ENCODE measurements around the gene TGM4. TPM values are rescaled to one million over a fixed set of nuclear protein-coding genes. Genes with fewer than 3 reads are reported as not detected.

TGM4 gene
- total RNA-seq, 1 donor from 2014 or later, result not detected

DNA sequence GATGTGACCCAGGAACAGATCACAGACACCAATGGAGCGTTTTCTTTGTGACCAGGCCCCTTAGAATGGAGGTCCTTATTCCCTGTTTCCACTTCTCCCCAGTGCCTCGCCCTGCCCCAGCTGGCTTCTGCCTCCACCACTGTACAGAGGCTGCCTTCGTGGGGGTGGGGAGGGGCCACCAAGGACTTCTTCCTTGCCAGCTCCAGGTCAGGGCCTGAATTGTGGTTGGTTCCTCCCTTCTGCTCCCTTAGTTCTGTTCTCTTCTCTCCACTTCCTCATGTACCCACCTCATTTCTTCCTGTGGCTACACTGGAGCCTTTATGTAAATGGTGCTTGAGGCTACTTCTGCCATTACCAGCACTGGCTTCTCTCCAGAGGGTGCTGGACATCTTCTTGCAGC lies 16.4 kb downstream of the TGM4 start:
- no peak overlapping the region for H3K4me3 ChIP-seq (ENCODE audit: low read depth, low read length)
- no peak for TF ChIP-seq CTCF (conservative IDR thresholded peaks at IDR 0.05; ENCODE audit: low read depth, low read length)
- DNase-seq (ENCODE audit: low read depth), result no peak

DNA sequence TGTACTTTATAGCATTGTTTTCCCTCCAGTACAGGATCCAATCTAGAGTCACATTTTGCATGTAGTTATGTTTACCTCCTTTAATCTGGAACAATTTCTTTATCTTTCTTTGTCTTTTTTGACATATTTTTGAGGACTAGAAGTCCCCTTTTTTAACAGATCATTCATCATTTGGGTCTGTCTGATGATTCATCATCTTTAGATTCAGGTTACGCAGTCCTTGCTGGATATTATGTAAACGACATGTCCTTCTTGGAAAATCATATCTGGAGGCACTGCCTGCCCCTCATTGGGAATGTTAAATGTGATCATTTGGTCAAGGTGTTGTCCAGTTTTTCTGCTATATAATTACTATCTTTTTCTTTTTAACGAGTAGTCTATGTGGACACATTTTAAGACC lies 18.3 kb downstream of the TGM4 start:
- H3K4me3 ChIP-seq (ENCODE audit: low read depth, low read length), result no peak overlapping the region
- DNase-seq (ENCODE audit: low read depth), result no peak
- TF ChIP-seq CTCF (conservative IDR thresholded peaks at IDR 0.05; ENCODE audit: low read depth, low read length), result no peak

- TF ChIP-seq CTCF (conservative IDR thresholded peaks at IDR 0.05; ENCODE audit: low read depth, low read length), result no peak
- DNase-seq (ENCODE audit: low read depth), result peak; percentile 56
- H3K4me3 ChIP-seq (ENCODE audit: low read depth, low read length), result no peak overlapping the region
Observed at GRCh38 chr3:44893097-44893496, 18.7 kb downstream of the TGM4 start.

DNA sequence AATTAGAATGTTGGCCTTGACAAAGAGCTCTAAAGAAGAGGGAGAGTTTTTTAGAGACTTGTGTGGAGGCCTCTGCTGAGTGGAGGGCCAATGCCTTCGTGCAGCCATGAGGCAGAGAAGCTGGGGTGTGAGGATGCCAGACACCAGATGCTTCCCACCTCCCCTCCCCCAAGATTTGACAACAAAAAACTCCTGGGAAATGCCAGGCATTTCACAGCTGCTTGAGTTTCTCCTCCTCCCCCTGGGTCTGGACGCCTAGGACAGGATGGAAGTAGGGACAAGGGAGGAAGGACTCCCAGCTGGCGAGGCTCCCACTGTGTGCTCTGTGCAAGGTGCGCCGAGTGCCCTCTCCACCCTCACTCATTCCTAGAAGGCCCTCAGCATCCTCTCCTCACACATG lies 20.1 kb downstream of the TGM4 start:
- DNase-seq (ENCODE audit: low read depth), result no peak
- TF ChIP-seq CTCF (conservative IDR thresholded peaks at IDR 0.05; ENCODE audit: low read depth, low read length), result no peak
- no peak overlapping the region for H3K4me3 ChIP-seq (ENCODE audit: low read depth, low read length)

DNA sequence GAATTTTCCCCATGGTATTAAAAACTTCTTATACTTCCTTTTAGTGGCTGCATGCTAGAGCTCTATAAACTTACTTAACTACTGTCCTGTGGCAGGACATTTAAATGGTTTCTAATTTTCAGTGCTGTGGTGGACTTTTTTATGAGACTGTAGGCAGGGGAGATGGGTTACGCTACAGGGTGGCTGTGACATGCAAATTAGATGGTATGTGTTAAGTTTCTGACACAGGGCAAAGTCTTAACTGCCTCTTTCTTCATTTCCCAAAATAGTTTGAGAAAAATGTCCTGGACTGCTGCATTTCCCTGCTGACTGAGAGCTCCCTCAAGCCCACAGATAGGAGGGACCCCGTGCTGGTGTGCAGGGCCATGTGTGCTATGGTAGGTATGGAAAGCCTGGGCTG lies 22.0 kb downstream of the TGM4 start:
- DNase-seq (ENCODE audit: low read depth), result no peak
- TF ChIP-seq CTCF (conservative IDR thresholded peaks at IDR 0.05; ENCODE audit: low read depth, low read length), result no peak
- no peak overlapping the region for H3K4me3 ChIP-seq (ENCODE audit: low read depth, low read length)

- DNase-seq (ENCODE audit: low read depth), result no peak
- no peak overlapping the region for H3K4me3 ChIP-seq (ENCODE audit: low read depth, low read length)
- TF ChIP-seq CTCF (conservative IDR thresholded peaks at IDR 0.05; ENCODE audit: low read depth, low read length), result no peak
Observed at GRCh38 chr3:44899683-44900367, 25.4 kb downstream of the TGM4 start.

GRCh38 chr3:44902628-44903027 lies 28.2 kb downstream of the TGM4 start:
- TF ChIP-seq CTCF (conservative IDR thresholded peaks at IDR 0.05; ENCODE audit: low read depth, low read length), result no peak
- H3K4me3 ChIP-seq (ENCODE audit: low read depth, low read length), result no peak overlapping the region
- no peak for DNase-seq (ENCODE audit: low read depth)

Measured in epithelial cell of proximal tubule (primary cell).